Ishikawa (cell line): ENCODE data around the gene CNOT6.

Source experiments
- CEBPB ChIP-seq: IDR thresholded peaks from 2 replicates; pipeline ENCODE4 v1.6.1; 2012
- CREB1 ChIP-seq: IDR thresholded peaks from 2 replicates; pipeline ENCODE4 v1.6.1; 2012; ENCODE audit warnings: low read depth
- EGR1 ChIP-seq: IDR thresholded peaks from 2 replicates; pipeline ENCODE4 v1.6.1; 2012
- EP300 ChIP-seq: IDR thresholded peaks from 2 replicates; pipeline ENCODE4 v1.6.1; 2012; ENCODE audit warnings: borderline replicate concordance
- FOXM1 ChIP-seq: IDR thresholded peaks from 2 replicates; pipeline ENCODE4 v1.6.1; 2012; ENCODE audit warnings: low read depth, borderline replicate concordance
- NFIC ChIP-seq: IDR thresholded peaks from 2 replicates; pipeline ENCODE4 v1.6.1; 2012
- RAD21 ChIP-seq: IDR thresholded peaks from 2 replicates; pipeline ENCODE4 v1.6.1; 2012; ENCODE audit warnings: low read depth
- TAF1 ChIP-seq: IDR thresholded peaks from 2 replicates; pipeline ENCODE4 v1.6.1; 2012; ENCODE audit warnings: low read depth, mild to moderate bottlenecking
- TCF12 ChIP-seq: IDR thresholded peaks from 2 replicates; pipeline ENCODE4 v1.6.1; 2012; ENCODE audit warnings: low read depth
- TEAD4 ChIP-seq: IDR thresholded peaks from 2 replicates; pipeline ENCODE4 v1.6.1; 2012
- YY1 ChIP-seq: IDR thresholded peaks from 2 replicates; pipeline ENCODE4 v1.6.1; 2012; ENCODE audit warnings: low read depth
- ZBTB7A ChIP-seq: IDR thresholded peaks from 2 replicates; pipeline ENCODE4 v1.6.1; 2012; ENCODE audit warnings: low read depth
- TF ChIP-seq, protein P1 (sequence below): IDR thresholded peaks from 2 replicates; pipeline ENCODE4 v1.6.1; 2012; ENCODE audit warnings: low read depth, mild to moderate bottlenecking
- TF ChIP-seq, protein P2 (sequence below): IDR thresholded peaks from 2 replicates; pipeline ENCODE4 v1.6.1; 2012
- TF ChIP-seq, protein P3 (sequence below): IDR thresholded peaks from 2 replicates; pipeline ENCODE4 v1.6.1; 2012

The CNOT6 gene

DNA sequence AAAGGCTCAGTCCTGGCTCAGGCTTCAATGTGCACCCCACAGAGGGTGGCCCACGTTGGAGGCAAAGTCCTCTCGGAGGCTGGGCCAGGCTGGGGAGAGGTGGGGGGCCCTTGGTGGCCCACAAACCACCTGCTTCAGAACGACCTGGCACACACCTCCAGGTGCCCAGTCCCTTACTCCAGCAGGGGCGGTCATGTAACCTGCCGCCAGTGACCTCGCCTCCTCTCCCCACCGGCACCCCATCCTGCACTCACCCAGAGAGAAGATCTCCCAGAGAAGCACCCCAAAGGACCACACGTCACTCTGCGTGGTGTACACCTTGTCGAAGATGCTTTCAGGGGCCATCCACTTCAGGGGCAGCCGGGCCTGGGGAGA is 119.6 kb downstream of the CNOT6 start:
- TF ChIP-seq CREB1: no peak
- TF ChIP-seq RAD21: no peak
- TF ChIP-seq, protein P1, sequence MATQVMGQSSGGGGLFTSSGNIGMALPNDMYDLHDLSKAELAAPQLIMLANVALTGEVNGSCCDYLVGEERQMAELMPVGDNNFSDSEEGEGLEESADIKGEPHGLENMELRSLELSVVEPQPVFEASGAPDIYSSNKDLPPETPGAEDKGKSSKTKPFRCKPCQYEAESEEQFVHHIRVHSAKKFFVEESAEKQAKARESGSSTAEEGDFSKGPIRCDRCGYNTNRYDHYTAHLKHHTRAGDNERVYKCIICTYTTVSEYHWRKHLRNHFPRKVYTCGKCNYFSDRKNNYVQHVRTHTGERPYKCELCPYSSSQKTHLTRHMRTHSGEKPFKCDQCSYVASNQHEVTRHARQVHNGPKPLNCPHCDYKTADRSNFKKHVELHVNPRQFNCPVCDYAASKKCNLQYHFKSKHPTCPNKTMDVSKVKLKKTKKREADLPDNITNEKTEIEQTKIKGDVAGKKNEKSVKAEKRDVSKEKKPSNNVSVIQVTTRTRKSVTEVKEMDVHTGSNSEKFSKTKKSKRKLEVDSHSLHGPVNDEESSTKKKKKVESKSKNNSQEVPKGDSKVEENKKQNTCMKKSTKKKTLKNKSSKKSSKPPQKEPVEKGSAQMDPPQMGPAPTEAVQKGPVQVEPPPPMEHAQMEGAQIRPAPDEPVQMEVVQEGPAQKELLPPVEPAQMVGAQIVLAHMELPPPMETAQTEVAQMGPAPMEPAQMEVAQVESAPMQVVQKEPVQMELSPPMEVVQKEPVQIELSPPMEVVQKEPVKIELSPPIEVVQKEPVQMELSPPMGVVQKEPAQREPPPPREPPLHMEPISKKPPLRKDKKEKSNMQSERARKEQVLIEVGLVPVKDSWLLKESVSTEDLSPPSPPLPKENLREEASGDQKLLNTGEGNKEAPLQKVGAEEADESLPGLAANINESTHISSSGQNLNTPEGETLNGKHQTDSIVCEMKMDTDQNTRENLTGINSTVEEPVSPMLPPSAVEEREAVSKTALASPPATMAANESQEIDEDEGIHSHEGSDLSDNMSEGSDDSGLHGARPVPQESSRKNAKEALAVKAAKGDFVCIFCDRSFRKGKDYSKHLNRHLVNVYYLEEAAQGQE: no peak
- no peak for TF ChIP-seq CEBPB
- TF ChIP-seq EP300: no peak
- no peak for TF ChIP-seq YY1
- TF ChIP-seq, protein P2, sequence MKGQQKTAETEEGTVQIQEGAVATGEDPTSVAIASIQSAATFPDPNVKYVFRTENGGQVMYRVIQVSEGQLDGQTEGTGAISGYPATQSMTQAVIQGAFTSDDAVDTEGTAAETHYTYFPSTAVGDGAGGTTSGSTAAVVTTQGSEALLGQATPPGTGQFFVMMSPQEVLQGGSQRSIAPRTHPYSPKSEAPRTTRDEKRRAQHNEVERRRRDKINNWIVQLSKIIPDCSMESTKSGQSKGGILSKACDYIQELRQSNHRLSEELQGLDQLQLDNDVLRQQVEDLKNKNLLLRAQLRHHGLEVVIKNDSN: no peak
- TF ChIP-seq, protein P3, sequence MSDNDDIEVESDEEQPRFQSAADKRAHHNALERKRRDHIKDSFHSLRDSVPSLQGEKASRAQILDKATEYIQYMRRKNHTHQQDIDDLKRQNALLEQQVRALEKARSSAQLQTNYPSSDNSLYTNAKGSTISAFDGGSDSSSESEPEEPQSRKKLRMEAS: no peak
- TF ChIP-seq TAF1: no peak
- no peak for TF ChIP-seq ZBTB7A
- no peak for TF ChIP-seq NFIC
- TF ChIP-seq EGR1: no peak
- TF ChIP-seq TEAD4: no peak
- no peak for TF ChIP-seq TCF12
- TF ChIP-seq FOXM1: no peak

DNA sequence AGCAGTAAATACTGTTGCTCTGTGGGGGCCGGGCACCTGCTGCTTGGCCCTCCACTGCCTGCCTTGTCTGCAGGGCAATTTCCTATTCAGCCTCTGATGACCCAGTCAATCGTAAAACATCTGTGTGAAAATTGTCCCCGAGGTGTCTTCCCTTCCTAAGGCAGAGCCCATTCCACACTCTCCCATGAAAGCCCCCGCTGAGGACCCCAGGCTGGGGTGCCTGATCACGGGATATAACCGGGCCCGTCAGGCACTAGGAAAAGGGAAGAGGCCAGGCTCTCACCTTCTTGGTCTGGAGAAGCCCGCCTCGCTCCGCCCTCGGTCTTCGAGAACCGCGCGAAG is 124.3 kb downstream of the CNOT6 start:
- TF ChIP-seq TCF12 (no peak), TAF1 (no peak), TEAD4 (no peak), RAD21 (no peak), NFIC (no peak), CREB1 (no peak), FOXM1 (no peak), CEBPB (no peak), ZBTB7A (no peak), YY1 (no peak), EGR1 (no peak), EP300 (no peak)
- TF ChIP-seq, protein P1: no peak
- TF ChIP-seq, protein P3: no peak
- TF ChIP-seq, protein P2: no peak

DNA sequence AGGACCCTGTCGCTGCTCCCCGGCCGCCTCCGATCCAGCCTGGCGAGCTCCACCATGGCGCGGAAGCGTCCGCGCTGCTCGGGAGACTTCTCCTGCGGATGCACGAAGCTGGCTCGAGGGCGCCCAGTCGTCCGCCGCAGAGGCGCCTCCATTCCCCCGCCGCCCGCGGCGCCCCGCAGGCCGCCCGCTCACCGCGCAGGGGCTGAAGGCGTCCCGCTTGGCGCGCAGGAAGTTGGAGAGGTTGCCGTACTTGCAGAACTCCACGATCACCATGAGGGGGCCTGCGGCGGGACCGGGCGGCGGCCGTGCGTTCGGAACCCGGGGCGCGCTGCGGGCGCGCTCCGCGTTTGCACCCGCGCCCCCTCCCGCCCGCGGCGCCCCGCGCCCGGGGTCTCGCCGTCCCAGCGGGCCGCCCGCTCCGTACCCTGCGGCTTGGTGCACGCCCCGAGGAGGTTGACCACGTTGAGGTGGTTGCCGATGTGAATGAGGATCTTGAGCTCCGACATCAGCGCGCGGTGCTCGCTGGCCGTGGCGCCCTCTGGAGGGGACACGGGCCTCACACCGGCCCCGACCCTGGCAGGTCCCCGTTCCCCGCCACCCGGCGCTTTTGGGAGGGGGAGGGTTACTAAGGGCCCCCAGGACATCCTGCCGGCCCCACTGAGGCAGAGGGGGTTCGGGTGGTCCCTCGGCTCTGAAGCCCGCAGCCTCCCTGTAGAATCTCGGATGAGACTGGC is 124.8 kb downstream of the CNOT6 start:
- TF ChIP-seq CREB1: no peak
- TF ChIP-seq, protein P1: no peak
- TF ChIP-seq ZBTB7A: no peak; the same call in 1 of the 2 replicates
- TF ChIP-seq NFIC: no peak
- peak; percentile 21; the same call in 1 of the 2 replicates for TF ChIP-seq RAD21

DNA sequence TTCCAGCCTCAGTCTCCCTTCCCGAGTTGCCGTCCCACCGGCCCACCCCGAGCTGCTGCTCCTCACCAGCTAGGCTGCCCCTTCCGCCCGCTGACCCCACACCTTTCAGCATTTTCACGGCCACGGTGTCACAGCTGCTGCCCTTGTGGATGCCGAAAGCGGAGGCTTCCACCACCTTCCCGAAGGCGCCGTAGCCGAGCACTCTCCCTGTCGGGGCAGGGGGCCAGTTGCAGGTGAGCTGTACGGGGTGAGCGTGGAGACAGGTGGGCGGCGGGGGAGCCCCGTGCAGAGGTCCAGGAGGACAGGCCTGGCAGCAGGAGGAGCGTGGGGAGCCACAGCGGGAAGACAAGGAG is 125.4 kb downstream of the CNOT6 start:
- TF ChIP-seq, protein P2: no peak
- no peak for TF ChIP-seq NFIC
- TF ChIP-seq, protein P1: no peak
